Neural cell (in vitro differentiated cells): ENCODE results near the gene FGG. TPM values are rescaled to one million over a fixed set of nuclear protein-coding genes. Genes with fewer than 3 reads are reported as not detected.

Experiments used
- H2AFZ ChIP-seq: fragments of 200-600, 300-800 bp; sonication (generic), shearing (Covaris generic); 2 replicates; pipeline ENCODE4 v1.6.0; 2014; ENCODE audit warnings: low read depth, mild to moderate bottlenecking, antibody characterized with exemption, low read length, moderate library complexity
- H3F3A ChIP-seq: fragments of 200-600 bp; shearing (Covaris generic); 2 replicates; pipeline ENCODE4 v1.6.1; 2016; ENCODE audit warnings: mild to moderate bottlenecking, moderate library complexity, mixed read lengths, antibody characterized with exemption, low read length; ENCODE audit not compliant: insufficient read depth, poor library complexity, severe bottlenecking
- H3K27ac ChIP-seq: fragments of 200-600, 300-800 bp; sonication (generic), shearing (Covaris generic); 2 replicates; pipeline ENCODE4 v1.5.1; 2014; ENCODE audit warnings: mild to moderate bottlenecking, low read length, moderate library complexity
- H3K27me3 ChIP-seq: fragments of 300-800, 200-600 bp; sonication (generic), shearing (Covaris generic); 2 replicates; pipeline ENCODE4 v1.6.0; 2014; ENCODE audit warnings: mild to moderate bottlenecking, low read depth, low read length, moderate library complexity; ENCODE audit not compliant: insufficient read depth
- H3K36me3 ChIP-seq: fragments of 300-800, 200-600 bp; sonication (generic), shearing (Covaris generic); 2 replicates; pipeline ENCODE4 v1.5.1; 2014; ENCODE audit warnings: mild to moderate bottlenecking, antibody characterized with exemption, low read length, moderate library complexity; ENCODE audit not compliant: insufficient read depth
- H3K4me2 ChIP-seq: fragments of 300-800, 200-600 bp; sonication (generic), shearing (Covaris generic); 2 replicates; pipeline ENCODE4 v1.6.0; 2014; ENCODE audit warnings: mild to moderate bottlenecking, low read length
- H3K4me3 ChIP-seq: fragments of 300-800, 200-600 bp; sonication (generic), shearing (Covaris generic); 2 replicates; pipeline ENCODE4 v1.5.1; 2014; ENCODE audit warnings: mild to moderate bottlenecking, low read length, moderate library complexity
- H3K79me2 ChIP-seq: fragments of 200-600 bp; shearing (Covaris generic); replicated peaks from 2 replicates; pipeline ENCODE4 v1.6.0; 2014; ENCODE audit warnings: mild to moderate bottlenecking, low read length, moderate library complexity; ENCODE audit not compliant: insufficient read depth
- H3K9ac ChIP-seq: fragments of 300-800, 200-600 bp; sonication (generic), shearing (Covaris generic); 2 replicates; pipeline ENCODE4 v1.6.1; 2016; ENCODE audit warnings: mild to moderate bottlenecking, low read length, mixed read lengths
- H3K9me2 ChIP-seq: fragments of 200-600 bp; shearing (Covaris generic); 2 replicates; pipeline ENCODE4 v1.6.1; 2016; ENCODE audit warnings: mild to moderate bottlenecking, low read length, mixed read lengths; ENCODE audit not compliant: insufficient read depth
- H3K9me3 ChIP-seq: fragments of 200-600, 300-800 bp; sonication (generic), shearing (Covaris generic); 2 replicates; pipeline ENCODE4 v1.6.1; 2016; ENCODE audit warnings: mild to moderate bottlenecking, mixed run types, low read length, moderate library complexity, mixed read lengths
- H4K20me1 ChIP-seq: fragments of 200-600 bp; shearing (Covaris generic); 2 replicates; pipeline ENCODE4 v1.6.1; 2016; ENCODE audit warnings: mild to moderate bottlenecking, mixed run types; ENCODE audit not compliant: insufficient read depth
- EP300 ChIP-seq: fragments of 450-650 bp; conservative IDR thresholded peaks from 2 replicates; pipeline ENCODE4 v1.6.1; 2014; ENCODE audit warnings: antibody characterized with exemption, mild to moderate bottlenecking, moderate library complexity; ENCODE audit not compliant: poor library complexity, severe bottlenecking
- EZH2 ChIP-seq: fragments of 200-600, 300-800 bp; shearing (Covaris generic), sonication (generic); IDR thresholded peaks from 2 replicates; pipeline ENCODE4 v1.6.1; 2014; ENCODE audit warnings: antibody characterized with exemption, low read length, borderline replicate concordance, mild to moderate bottlenecking; ENCODE audit not compliant: insufficient read depth, poor library complexity, severe bottlenecking
- MXI1 ChIP-seq: fragments of 450-650 bp; conservative IDR thresholded peaks from 2 replicates; pipeline ENCODE4 v1.6.1; 2014; ENCODE audit warnings: antibody characterized with exemption, mild to moderate bottlenecking; ENCODE audit not compliant: poor library complexity, severe bottlenecking
- POLR2AphosphoS5 ChIP-seq: IDR thresholded peaks from 2 replicates; pipeline ENCODE4 v1.6.1; 2012
- RAD21 ChIP-seq: fragments of 450-650 bp; conservative IDR thresholded peaks from 2 replicates; pipeline ENCODE4 v1.6.1; 2014; ENCODE audit warnings: antibody characterized with exemption, mild to moderate bottlenecking, moderate library complexity
- REST ChIP-seq: IDR thresholded peaks from 2 replicates; pipeline ENCODE4 v1.6.1; 2012; ENCODE audit warnings: borderline replicate concordance
- SMC3 ChIP-seq: fragments of 450-650 bp; conservative IDR thresholded peaks from 2 replicates; pipeline ENCODE4 v1.6.1; 2014; ENCODE audit warnings: antibody characterized with exemption, mild to moderate bottlenecking, moderate library complexity; ENCODE audit not compliant: poor library complexity
- TAF1 ChIP-seq: IDR thresholded peaks from 2 replicates; pipeline ENCODE4 v1.6.1; 2012; ENCODE audit warnings: low read depth
- polyA plus RNA-seq: library from polyadenylated mRNA; depleted of rRNA; stranded (reverse); fragments of >200 nt; gene quantifications from 2 replicates; pipeline ENCODE4 v1.2.3, GENCODE V29; 2014
- TF ChIP-seq, protein P1 (sequence below): fragments of 450-650 bp; IDR thresholded peaks from 2 replicates; pipeline ENCODE4 v1.5.1; 2014; ENCODE audit warnings: antibody characterized with exemption, mild to moderate bottlenecking, moderate library complexity; ENCODE audit not compliant: poor library complexity, severe bottlenecking

The FGG gene
- polyA plus RNA-seq, 1 donor from 2014 or later, result not detected

DNA sequence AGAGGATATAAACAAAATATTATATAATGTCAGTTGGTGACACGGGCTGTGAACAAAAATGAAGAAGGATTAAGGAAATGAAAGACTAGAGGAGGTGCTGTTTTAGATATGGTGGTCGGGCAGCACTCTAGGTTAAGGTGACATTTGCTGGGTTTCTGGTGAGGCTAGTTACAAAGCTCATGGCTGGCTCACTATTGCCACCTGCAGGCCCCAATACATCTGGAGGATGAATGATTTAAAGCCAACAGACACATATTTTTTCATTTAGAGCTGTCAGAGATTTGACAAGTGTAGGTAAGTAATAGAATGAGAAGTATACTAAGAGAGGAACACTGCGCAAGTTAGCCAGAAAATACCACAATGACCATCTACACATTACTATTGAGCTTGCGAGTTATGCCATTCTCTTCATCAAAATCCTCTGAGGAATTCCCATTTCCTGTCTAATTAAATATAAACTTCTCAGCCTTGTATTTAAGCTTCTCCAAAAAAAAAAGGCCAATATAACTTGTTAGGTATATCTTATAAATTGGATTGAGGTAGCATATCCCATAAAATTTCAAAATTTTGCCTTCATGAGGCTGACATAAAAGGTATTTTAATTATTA, 6.4 kb upstream of the FGG start:
- no peak overlapping the region for H3K4me2 ChIP-seq
- no peak overlapping the region for H3K9ac ChIP-seq
- H4K20me1 ChIP-seq, result no peaks in the 10 kb centered on the region
- no peaks in the 10 kb centered on the region for H3K9me2 ChIP-seq
- H3K27ac ChIP-seq, result no peak overlapping the region
- no peaks in the 10 kb centered on the region for H3F3A ChIP-seq
- H3K79me2 ChIP-seq, result no peaks in the 10 kb centered on the region
- no peaks in the 10 kb centered on the region for H3K36me3 ChIP-seq
- H3K4me3 ChIP-seq, result no peak overlapping the region
- no peaks in the 10 kb centered on the region for H3K9me3 ChIP-seq
- TF ChIP-seq RAD21 (peak; percentile 80), EZH2 (no peak), TAF1 (no peak), POLR2AphosphoS5 (no peak), SMC3 (peak; percentile 85), REST (no peak)
- TF ChIP-seq, protein P1, sequence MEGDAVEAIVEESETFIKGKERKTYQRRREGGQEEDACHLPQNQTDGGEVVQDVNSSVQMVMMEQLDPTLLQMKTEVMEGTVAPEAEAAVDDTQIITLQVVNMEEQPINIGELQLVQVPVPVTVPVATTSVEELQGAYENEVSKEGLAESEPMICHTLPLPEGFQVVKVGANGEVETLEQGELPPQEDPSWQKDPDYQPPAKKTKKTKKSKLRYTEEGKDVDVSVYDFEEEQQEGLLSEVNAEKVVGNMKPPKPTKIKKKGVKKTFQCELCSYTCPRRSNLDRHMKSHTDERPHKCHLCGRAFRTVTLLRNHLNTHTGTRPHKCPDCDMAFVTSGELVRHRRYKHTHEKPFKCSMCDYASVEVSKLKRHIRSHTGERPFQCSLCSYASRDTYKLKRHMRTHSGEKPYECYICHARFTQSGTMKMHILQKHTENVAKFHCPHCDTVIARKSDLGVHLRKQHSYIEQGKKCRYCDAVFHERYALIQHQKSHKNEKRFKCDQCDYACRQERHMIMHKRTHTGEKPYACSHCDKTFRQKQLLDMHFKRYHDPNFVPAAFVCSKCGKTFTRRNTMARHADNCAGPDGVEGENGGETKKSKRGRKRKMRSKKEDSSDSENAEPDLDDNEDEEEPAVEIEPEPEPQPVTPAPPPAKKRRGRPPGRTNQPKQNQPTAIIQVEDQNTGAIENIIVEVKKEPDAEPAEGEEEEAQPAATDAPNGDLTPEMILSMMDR, result peak; percentile 88
- H3K27me3 ChIP-seq, result no peaks in the 10 kb centered on the region
- no peak overlapping the region for H2AFZ ChIP-seq

DNA sequence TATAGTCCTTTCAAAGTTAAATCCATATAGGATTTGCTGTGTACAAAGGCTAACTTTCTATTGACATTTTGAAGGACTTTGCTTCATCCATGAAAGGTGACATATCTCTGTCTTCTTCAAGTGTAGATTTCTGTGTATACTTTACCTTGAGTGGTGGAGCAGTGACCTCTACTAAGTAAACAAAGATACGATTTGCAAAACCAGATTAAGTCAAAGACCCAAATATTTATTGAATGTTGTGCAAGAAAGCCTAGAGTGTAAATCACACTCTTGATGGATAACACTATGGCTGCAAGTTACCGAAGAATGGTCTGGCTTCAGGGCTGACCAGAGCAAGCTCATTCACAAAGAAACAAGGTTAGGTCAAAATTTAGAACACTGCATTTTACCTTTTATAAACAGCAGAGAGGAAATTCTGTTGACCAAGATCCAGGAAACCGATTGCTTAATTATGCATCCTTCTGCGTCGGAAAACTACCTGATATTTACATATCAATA, 5.4 kb upstream of the FGG start:
- H3K9me3 ChIP-seq, result no peaks in the 10 kb centered on the region
- H3K9ac ChIP-seq, result no peak overlapping the region
- no peak overlapping the region for H3K27ac ChIP-seq
- H2AFZ ChIP-seq, result no peak overlapping the region
- no peak overlapping the region for H3K4me3 ChIP-seq
- H3K9me2 ChIP-seq, result no peaks in the 10 kb centered on the region
- H3K27me3 ChIP-seq, result no peaks in the 10 kb centered on the region
- H3K36me3 ChIP-seq, result no peaks in the 10 kb centered on the region
- no peaks in the 10 kb centered on the region for H3K79me2 ChIP-seq
- no peaks in the 10 kb centered on the region for H4K20me1 ChIP-seq
- no peak for TF ChIP-seq TAF1
- TF ChIP-seq EP300, result no peak
- TF ChIP-seq EZH2, result no peak
- no peak for TF ChIP-seq MXI1
- TF ChIP-seq SMC3, result no peak
- no peak for TF ChIP-seq POLR2AphosphoS5
- TF ChIP-seq, protein P1, result no peak
- no peak for TF ChIP-seq REST
- no peak for TF ChIP-seq RAD21
- H3F3A ChIP-seq, result no peaks in the 10 kb centered on the region
- no peak overlapping the region for H3K4me2 ChIP-seq
